IMR-90 (cell line): ENCODE results near the gene EPB41L2. TPM values are rescaled to one million over a fixed set of nuclear protein-coding genes. Genes with fewer than 3 reads are reported as not detected.

Experiments used
- ATAC-seq: fragments of 200-7000 bp; cut with Tn5 transposase; 2 replicates; pipeline ENCODE4 v1.9.1; 2020; ENCODE audit warnings: low read depth, mild to moderate bottlenecking, moderate library complexity
- BruUV-seq: library from RNA; stranded (reverse); fragments of 400-500 nt; replicated peaks from 2 replicates; lab custom pipeline; 2021; lab: Mats Ljungman, UMichigan
- CTCF ChIA-PET: fragments of 300-600 bp; formaldehyde crosslinking; extraction: SDS; loops from one replicate; lab custom pipeline; 2021; ENCODE audit warnings: antibody characterized with exemption; lab: Yijun Ruan, JAX
- POLR2A ChIA-PET: fragments of 300-600 bp; sonication (Branson Sonifier 250); formaldehyde crosslinking; loops from one replicate; lab custom pipeline; 2022; ENCODE audit warnings: antibody characterized with exemption; ENCODE audit not compliant: unreplicated experiment; lab: Charles Lee
- DNase-seq: peaks from one replicate; pipeline ENCODE4 v3.0.0; 2013
- H2AFZ ChIP-seq: replicated peaks from 2 replicates; pipeline ENCODE3; 2013; ENCODE audit warnings: low read length, mild to moderate bottlenecking; ENCODE audit not compliant: poor library complexity
- H2AK5ac ChIP-seq: 2 replicates; pipeline ENCODE4 v1.6.1; 2013; ENCODE audit warnings: low read depth, low read length, inconsistent platforms
- H2AK9ac ChIP-seq: replicated peaks from 2 replicates; pipeline ENCODE3; 2013; ENCODE audit warnings: mild to moderate bottlenecking, low read depth, low read length, moderate library complexity; ENCODE audit not compliant: poor library complexity
- H2BK120ac ChIP-seq: 2 replicates; pipeline ENCODE4 v1.6.1; 2013; ENCODE audit warnings: low read depth, low read length, inconsistent platforms
- H2BK15ac ChIP-seq: 3 replicates; pipeline ENCODE4 v1.6.1; 2013; ENCODE audit warnings: low read depth, low read length, inconsistent platforms
- H2BK20ac ChIP-seq: 2 replicates; pipeline ENCODE4 v1.6.1; 2013; ENCODE audit warnings: low read depth, mild to moderate bottlenecking, inconsistent platforms, low read length, moderate library complexity
- H2BK5ac ChIP-seq: 2 replicates; pipeline ENCODE4 v1.6.1; 2013; ENCODE audit warnings: mild to moderate bottlenecking, low read depth, low read length, inconsistent platforms; ENCODE audit not compliant: poor library complexity, severe bottlenecking
- H3K14ac ChIP-seq: replicated peaks from 2 replicates; pipeline ENCODE4 v1.6.1; 2013; ENCODE audit warnings: low read depth, low read length, inconsistent platforms
- H3K18ac ChIP-seq: 2 replicates; pipeline ENCODE4 v1.6.1; 2013; ENCODE audit warnings: low read depth, low read length, control low read depth
- H3K23ac ChIP-seq: 2 replicates; pipeline ENCODE4 v1.6.1; 2013; ENCODE audit warnings: low read depth, low read length, inconsistent platforms
- H3K27ac ChIP-seq: 2 replicates; pipeline ENCODE4 v1.5.1; 2013; ENCODE audit warnings: mild to moderate bottlenecking, control low read depth, low read length; ENCODE audit not compliant: insufficient read depth
- H3K27me3 ChIP-seq: 2 replicates; pipeline ENCODE4 v1.6.1; 2013; ENCODE audit warnings: low read length; ENCODE audit not compliant: control insufficient read depth, insufficient read depth
- H3K36me3 ChIP-seq: 2 replicates; pipeline ENCODE4 v1.6.1; 2013; ENCODE audit warnings: low read length, mixed read lengths; ENCODE audit not compliant: control insufficient read depth, insufficient read depth
- H3K4ac ChIP-seq: 2 replicates; pipeline ENCODE4 v1.6.1; 2013; ENCODE audit warnings: low read depth, low read length, inconsistent platforms
- H3K4me1 ChIP-seq: 2 replicates; pipeline ENCODE4 v1.6.1; 2013; ENCODE audit warnings: low read length, mixed read lengths; ENCODE audit not compliant: control insufficient read depth, insufficient read depth
- H3K4me2 ChIP-seq: 2 replicates; pipeline ENCODE4 v1.6.1; 2013; ENCODE audit warnings: low read depth, mild to moderate bottlenecking, control low read depth, low read length, moderate library complexity
- H3K4me3 ChIP-seq: 2 replicates; pipeline ENCODE4 v1.5.1; 2013; ENCODE audit warnings: low read depth, mild to moderate bottlenecking, control low read depth, low read length, moderate library complexity; ENCODE audit not compliant: insufficient read depth
- H3K56ac ChIP-seq: 2 replicates; pipeline ENCODE4 v1.6.1; 2013; ENCODE audit warnings: low read length, inconsistent platforms; ENCODE audit not compliant: insufficient read depth; ENCODE audit errors: extremely low read depth
- H3K79me1 ChIP-seq, 2 experiments: 2 replicates each; pipeline ENCODE4 v1.6.1; 2013; ENCODE audit warnings: low read length in 2 of 2, inconsistent platforms in 1 of 2, low read depth in 1 of 2
- H3K9ac ChIP-seq: 2 replicates; pipeline ENCODE4 v1.6.1; 2013; ENCODE audit warnings: low read depth, low read length, control low read depth
- H3K9me1 ChIP-seq: 2 replicates; pipeline ENCODE4 v1.6.1; 2013; ENCODE audit warnings: low read length, inconsistent platforms; ENCODE audit not compliant: insufficient read depth
- H3K9me3 ChIP-seq: 2 replicates; pipeline ENCODE4 v1.6.1; 2013; ENCODE audit warnings: low read length; ENCODE audit not compliant: control insufficient read depth, insufficient read depth
- H4K20me1 ChIP-seq: 2 replicates; pipeline ENCODE4 v1.6.1; 2013; ENCODE audit warnings: low read length, inconsistent platforms; ENCODE audit not compliant: insufficient read depth
- H4K5ac ChIP-seq: 2 replicates; pipeline ENCODE4 v1.6.1; 2013; ENCODE audit warnings: mild to moderate bottlenecking, low read depth, low read length, control low read depth
- H4K8ac ChIP-seq, 2 experiments: 2 replicates each; pipeline ENCODE4 v1.6.1; 2013; ENCODE audit warnings: low read depth in 2 of 2, low read length in 2 of 2, control low read depth in 1 of 2, inconsistent platforms in 1 of 2
- H4K91ac ChIP-seq: 2 replicates; pipeline ENCODE4 v1.6.1; 2013; ENCODE audit warnings: low read depth, low read length, inconsistent platforms; ENCODE audit not compliant: insufficient read depth
- CEBPB ChIP-seq: IDR thresholded peaks from 2 replicates; pipeline ENCODE4 v1.6.1; 2012; ENCODE audit warnings: low read depth, low read length, improper control_type of control experiment
- CTCF ChIP-seq: conservative IDR thresholded peaks from 2 replicates; pipeline ENCODE4 v1.5.1; 2012; ENCODE audit warnings: mild to moderate bottlenecking, low read depth, low read length, improper control_type of control experiment
- FOS ChIP-seq: fragments of 150-350 bp; IDR thresholded peaks from 2 replicates; pipeline ENCODE4 v1.6.1; 2016; ENCODE audit warnings: low read depth, low read length
- MAFK ChIP-seq: IDR thresholded peaks from 2 replicates; pipeline ENCODE4 v1.6.1; 2012; ENCODE audit warnings: low read depth, low read length, improper control_type of control experiment
- MAZ ChIP-seq: IDR thresholded peaks from 2 replicates; pipeline ENCODE4 v1.6.1; 2012; ENCODE audit warnings: low read depth, mild to moderate bottlenecking, low read length, improper control_type of control experiment, moderate library complexity, borderline replicate concordance
- MXI1 ChIP-seq: IDR thresholded peaks from 2 replicates; pipeline ENCODE4 v1.6.1; 2012; ENCODE audit warnings: low read depth, mild to moderate bottlenecking, low read length, moderate library complexity, borderline replicate concordance
- POLR2A ChIP-seq: IDR thresholded peaks from 2 replicates; pipeline ENCODE4 v1.6.1; 2012; ENCODE audit warnings: mild to moderate bottlenecking, low read depth, low read length
- RAD21 ChIP-seq: IDR thresholded peaks from 2 replicates; pipeline ENCODE4 v1.6.1; 2012; ENCODE audit warnings: low read length, improper control_type of control experiment
- RCOR1 ChIP-seq: IDR thresholded peaks from 2 replicates; pipeline ENCODE4 v1.6.1; 2012; ENCODE audit warnings: mild to moderate bottlenecking, low read length, improper control_type of control experiment; ENCODE audit not compliant: insufficient replicate concordance
- RFX5 ChIP-seq: IDR thresholded peaks from 2 replicates; pipeline ENCODE4 v1.8.0; 2012; ENCODE audit warnings: low read depth, mild to moderate bottlenecking, low read length, moderate library complexity
- SMC3 ChIP-seq: fragments of 150-350 bp; IDR thresholded peaks from 2 replicates; pipeline ENCODE4 v1.6.1; 2016; ENCODE audit warnings: low read depth, mild to moderate bottlenecking, antibody characterized with exemption, low read length, moderate library complexity
- WGBS, 2 experiments: methylation state at CpG; one replicate each; pipeline versions ENCODE4 v1.1.5 to v1.1.7; 2013; ENCODE audit warnings: missing lambda C conversion rate in 2 of 2; ENCODE audit not compliant: insufficient read length in 1 of 2; ENCODE audit errors: extremely low coverage in 2 of 2; 5-methylcytosine and 5-hydroxymethylcytosine counted together
- dilution Hi-C: fragments of 300-500 bp; cut with HindIII; formaldehyde crosslinking; loops from one replicate; pipeline ENCODE4 v1.14.3; 2018; ENCODE audit warnings: low sequenced_read_pairs; ENCODE audit not compliant: unreplicated experiment
- in situ Hi-C: fragments of 300-500 bp; cut with MboI; formaldehyde crosslinking; loops from 3 replicates; pipeline ENCODE4 v1.14.3; 2019; ENCODE audit warnings: low sequenced_read_pairs, inconsistent platforms, mixed read lengths
- intact Hi-C: fragments of 100-400 bp; cut with micrococcal nuclease; formaldehyde crosslinking; loops from 2 replicates; pipeline ENCODE4 v1.10.0; 2022
- polyA plus RNA-seq, 3 experiments: library from polyadenylated mRNA; depleted of rRNA; stranded (reverse); fragments of >200 nt; gene quantifications; 2 replicates each; pipeline ENCODE4 v1.2.3, GENCODE V29; 2012; ENCODE audit warnings: low replicate concordance in 1 of 3
- total RNA-seq: library from RNA; depleted of rRNA; stranded (reverse); fragments of >200 nt; gene quantifications from 2 replicates; pipeline ENCODE4 v1.2.3, GENCODE V29; 2012

The EPB41L2 gene
- total and polyA plus RNA-seq, 2 of the 4 experiments (the other 2 are of a cell fraction): 85.7 to 99.8 TPM

- Histone ChIP-seq H3K9me3 (no peaks in the 10 kb centered on the region), H2AFZ (no peak overlapping the region), H3K23ac (no peak overlapping the region), H3K9ac (no peak overlapping the region), H4K91ac (no peak overlapping the region), H3K4ac (no peak overlapping the region), H3K27ac (no peak overlapping the region), H3K36me3 (peaks cover 32% of the 10 kb centered on the region), H2BK15ac (no peak overlapping the region), H2BK120ac (no peak overlapping the region), H2AK9ac (no peak overlapping the region), H3K4me2 (no peak overlapping the region), H3K4me3 (no peak overlapping the region), H3K9me1 (peaks cover 4% of the 10 kb centered on the region; the same call in 1 of the 2 replicates), H3K27me3 (no peaks in the 10 kb centered on the region), H2BK5ac (no peak overlapping the region), H4K20me1 (no peaks in the 10 kb centered on the region), H3K56ac (no peak overlapping the region), H3K79me1 (peaks cover 2 to 9% of the 10 kb centered on the region in 2 experiments; a peak in 2 of 4 replicates), H2BK20ac (no peak overlapping the region), H3K18ac (no peak overlapping the region), H2AK5ac (no peak overlapping the region), H4K8ac (no peak overlapping the region), H4K5ac (no peak overlapping the region), H3K14ac (no peak overlapping the region), H3K4me1 (no peaks in the 10 kb centered on the region)
- 100% methylated on average over 1 to 4 of the region's 11 CpGs for WGBS, 2 experiments
- DNase-seq: no peak
- ATAC-seq: no peak
- CTCF ChIA-PET: no interaction called here
- POLR2A ChIA-PET: no interaction called here
- TF ChIP-seq MXI1 (no peak), MAZ (no peak), RAD21 (no peak), FOS (no peak), RCOR1 (no peak), MAFK (no peak), CEBPB (no peak), POLR2A (no peak), CTCF (no peak), RFX5 (no peak), SMC3 (no peak)
- in situ Hi-C loops: no loop called here
- intact Hi-C loops: no loop called here
- dilution Hi-C loops: no loop called here
- no TSS peak for BruUV-seq
These were observed 198.7 kb downstream of the EPB41L2 start for GRCh38 chr6:130864344-130864743.
